ENCODE data around the gene LDAH. TPM values are rescaled to one million over a fixed set of nuclear protein-coding genes. Genes with fewer than 3 reads are reported as not detected.

Gene LDAH
- polyA plus RNA-seq, 2 of the 4 experiments (the other 2 are of a cell fraction), result 29.6 to 42.4 TPM

DNA sequence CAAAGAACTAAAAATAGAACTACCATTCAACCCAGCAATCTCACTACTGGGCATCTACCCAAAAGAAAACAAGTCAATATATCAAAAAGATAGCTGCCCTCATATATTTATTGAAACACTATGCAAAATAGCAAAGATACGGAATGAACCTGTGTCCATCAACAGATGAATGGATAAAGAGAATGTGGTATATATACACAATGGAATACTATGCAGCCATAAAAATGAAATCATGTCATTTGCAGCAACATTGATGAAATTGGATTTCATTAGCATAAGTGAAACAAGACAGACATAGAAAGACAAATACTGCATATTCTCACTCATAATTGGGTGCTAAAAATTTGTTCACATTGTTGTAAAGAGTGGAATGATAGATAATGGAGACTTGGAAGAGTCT is 16.2 kb upstream of the LDAH start:
- no peak for FAIRE-seq
- 0% methylated on average over 1 of the region's 1 CpG for WGBS (ENCODE audit: missing lambda C conversion rate)
- Histone ChIP-seq H3K9me3 (no peaks in the 10 kb centered on the region), H3K4me1 (no peaks in the 10 kb centered on the region), H3K4me3 (no peak overlapping the region), H3K27ac (no peak overlapping the region), H3K4me2 (no peak overlapping the region)
- ChIA-PET POLR2A (no interaction called here), CTCF (no interaction called here)
- no peak for ATAC-seq
- DNase-seq (ENCODE audit: low read depth in 1 of 2, low spot score in 1 of 2), result no peak
- TF ChIP-seq CHD4 (IDR thresholded peaks at IDR 0.05; ENCODE audit: borderline replicate concordance) (no peak), EHMT2 (IDR thresholded peaks at IDR 0.05; ENCODE audit: low read depth) (no peak), POLR2AphosphoS2 (conservative IDR thresholded peaks at IDR 0.05; ENCODE audit: low read length) (no peak), ESRRA (IDR thresholded peaks at IDR 0.05; ENCODE audit: borderline replicate concordance, low read length) (no peak), ZNF302 (CRISPR knock-in tag; IDR thresholded peaks at IDR 0.05) (no peak), EHF (CRISPR knock-in tag; IDR thresholded peaks at IDR 0.05) (no peak), ZSCAN20 (CRISPR knock-in tag; IDR thresholded peaks at IDR 0.05) (no peak), SREBF2 (IDR thresholded peaks at IDR 0.05) (no peak), FOSL2 (IDR thresholded peaks at IDR 0.05) (no peak), FOSL2 (CRISPR knock-in tag; IDR thresholded peaks at IDR 0.05) (no peak), HOXB5 (CRISPR knock-in tag; IDR thresholded peaks at IDR 0.05) (no peak), POLR2A (IDR thresholded peaks at IDR 0.05; ENCODE audit: low read length) (no peak)
- TF ChIP-seq, protein P1, sequence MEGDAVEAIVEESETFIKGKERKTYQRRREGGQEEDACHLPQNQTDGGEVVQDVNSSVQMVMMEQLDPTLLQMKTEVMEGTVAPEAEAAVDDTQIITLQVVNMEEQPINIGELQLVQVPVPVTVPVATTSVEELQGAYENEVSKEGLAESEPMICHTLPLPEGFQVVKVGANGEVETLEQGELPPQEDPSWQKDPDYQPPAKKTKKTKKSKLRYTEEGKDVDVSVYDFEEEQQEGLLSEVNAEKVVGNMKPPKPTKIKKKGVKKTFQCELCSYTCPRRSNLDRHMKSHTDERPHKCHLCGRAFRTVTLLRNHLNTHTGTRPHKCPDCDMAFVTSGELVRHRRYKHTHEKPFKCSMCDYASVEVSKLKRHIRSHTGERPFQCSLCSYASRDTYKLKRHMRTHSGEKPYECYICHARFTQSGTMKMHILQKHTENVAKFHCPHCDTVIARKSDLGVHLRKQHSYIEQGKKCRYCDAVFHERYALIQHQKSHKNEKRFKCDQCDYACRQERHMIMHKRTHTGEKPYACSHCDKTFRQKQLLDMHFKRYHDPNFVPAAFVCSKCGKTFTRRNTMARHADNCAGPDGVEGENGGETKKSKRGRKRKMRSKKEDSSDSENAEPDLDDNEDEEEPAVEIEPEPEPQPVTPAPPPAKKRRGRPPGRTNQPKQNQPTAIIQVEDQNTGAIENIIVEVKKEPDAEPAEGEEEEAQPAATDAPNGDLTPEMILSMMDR (IDR thresholded peaks at IDR 0.05), result no peak
- TF ChIP-seq, protein P2, sequence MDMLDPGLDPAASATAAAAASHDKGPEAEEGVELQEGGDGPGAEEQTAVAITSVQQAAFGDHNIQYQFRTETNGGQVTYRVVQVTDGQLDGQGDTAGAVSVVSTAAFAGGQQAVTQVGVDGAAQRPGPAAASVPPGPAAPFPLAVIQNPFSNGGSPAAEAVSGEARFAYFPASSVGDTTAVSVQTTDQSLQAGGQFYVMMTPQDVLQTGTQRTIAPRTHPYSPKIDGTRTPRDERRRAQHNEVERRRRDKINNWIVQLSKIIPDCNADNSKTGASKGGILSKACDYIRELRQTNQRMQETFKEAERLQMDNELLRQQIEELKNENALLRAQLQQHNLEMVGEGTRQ (IDR thresholded peaks at IDR 0.05), result no peak
- TF ChIP-seq, protein P3, sequence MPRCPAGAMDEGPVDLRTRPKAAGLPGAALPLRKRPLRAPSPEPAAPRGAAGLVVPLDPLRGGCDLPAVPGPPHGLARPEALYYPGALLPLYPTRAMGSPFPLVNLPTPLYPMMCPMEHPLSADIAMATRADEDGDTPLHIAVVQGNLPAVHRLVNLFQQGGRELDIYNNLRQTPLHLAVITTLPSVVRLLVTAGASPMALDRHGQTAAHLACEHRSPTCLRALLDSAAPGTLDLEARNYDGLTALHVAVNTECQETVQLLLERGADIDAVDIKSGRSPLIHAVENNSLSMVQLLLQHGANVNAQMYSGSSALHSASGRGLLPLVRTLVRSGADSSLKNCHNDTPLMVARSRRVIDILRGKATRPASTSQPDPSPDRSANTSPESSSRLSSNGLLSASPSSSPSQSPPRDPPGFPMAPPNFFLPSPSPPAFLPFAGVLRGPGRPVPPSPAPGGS (IDR thresholded peaks at IDR 0.05), result no peak
- TF ChIP-seq, protein P4, sequence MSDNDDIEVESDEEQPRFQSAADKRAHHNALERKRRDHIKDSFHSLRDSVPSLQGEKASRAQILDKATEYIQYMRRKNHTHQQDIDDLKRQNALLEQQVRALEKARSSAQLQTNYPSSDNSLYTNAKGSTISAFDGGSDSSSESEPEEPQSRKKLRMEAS (IDR thresholded peaks at IDR 0.05), result no peak
- TF ChIP-seq, protein P5, sequence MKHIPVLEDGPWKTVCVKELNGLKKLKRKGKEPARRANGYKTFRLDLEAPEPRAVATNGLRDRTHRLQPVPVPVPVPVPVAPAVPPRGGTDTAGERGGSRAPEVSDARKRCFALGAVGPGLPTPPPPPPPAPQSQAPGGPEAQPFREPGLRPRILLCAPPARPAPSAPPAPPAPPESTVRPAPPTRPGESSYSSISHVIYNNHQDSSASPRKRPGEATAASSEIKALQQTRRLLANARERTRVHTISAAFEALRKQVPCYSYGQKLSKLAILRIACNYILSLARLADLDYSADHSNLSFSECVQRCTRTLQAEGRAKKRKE (CRISPR knock-in tag; IDR thresholded peaks at IDR 0.05; ENCODE audit: low read depth), result no peak
- TF ChIP-seq, protein P6, sequence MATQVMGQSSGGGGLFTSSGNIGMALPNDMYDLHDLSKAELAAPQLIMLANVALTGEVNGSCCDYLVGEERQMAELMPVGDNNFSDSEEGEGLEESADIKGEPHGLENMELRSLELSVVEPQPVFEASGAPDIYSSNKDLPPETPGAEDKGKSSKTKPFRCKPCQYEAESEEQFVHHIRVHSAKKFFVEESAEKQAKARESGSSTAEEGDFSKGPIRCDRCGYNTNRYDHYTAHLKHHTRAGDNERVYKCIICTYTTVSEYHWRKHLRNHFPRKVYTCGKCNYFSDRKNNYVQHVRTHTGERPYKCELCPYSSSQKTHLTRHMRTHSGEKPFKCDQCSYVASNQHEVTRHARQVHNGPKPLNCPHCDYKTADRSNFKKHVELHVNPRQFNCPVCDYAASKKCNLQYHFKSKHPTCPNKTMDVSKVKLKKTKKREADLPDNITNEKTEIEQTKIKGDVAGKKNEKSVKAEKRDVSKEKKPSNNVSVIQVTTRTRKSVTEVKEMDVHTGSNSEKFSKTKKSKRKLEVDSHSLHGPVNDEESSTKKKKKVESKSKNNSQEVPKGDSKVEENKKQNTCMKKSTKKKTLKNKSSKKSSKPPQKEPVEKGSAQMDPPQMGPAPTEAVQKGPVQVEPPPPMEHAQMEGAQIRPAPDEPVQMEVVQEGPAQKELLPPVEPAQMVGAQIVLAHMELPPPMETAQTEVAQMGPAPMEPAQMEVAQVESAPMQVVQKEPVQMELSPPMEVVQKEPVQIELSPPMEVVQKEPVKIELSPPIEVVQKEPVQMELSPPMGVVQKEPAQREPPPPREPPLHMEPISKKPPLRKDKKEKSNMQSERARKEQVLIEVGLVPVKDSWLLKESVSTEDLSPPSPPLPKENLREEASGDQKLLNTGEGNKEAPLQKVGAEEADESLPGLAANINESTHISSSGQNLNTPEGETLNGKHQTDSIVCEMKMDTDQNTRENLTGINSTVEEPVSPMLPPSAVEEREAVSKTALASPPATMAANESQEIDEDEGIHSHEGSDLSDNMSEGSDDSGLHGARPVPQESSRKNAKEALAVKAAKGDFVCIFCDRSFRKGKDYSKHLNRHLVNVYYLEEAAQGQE (IDR thresholded peaks at IDR 0.05), result no peak

DNA sequence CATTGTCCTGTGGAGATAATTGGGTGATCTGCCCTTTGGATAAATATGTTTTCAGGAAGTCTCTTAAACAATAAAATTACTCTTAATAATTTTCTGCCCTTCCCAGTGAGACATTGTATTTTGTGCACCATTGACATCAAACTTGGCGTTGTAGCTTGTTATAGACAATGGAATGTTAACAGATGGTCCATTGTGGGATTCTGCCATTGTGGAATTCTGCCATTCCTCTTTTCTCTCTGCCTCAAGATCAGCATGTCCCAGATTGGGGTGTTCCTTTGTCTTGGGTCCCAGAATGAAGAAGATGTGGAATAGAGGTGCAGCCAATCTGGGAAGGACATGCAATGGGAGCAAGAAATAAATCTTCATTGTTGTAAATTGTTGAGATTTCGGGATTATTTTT is 15.1 kb upstream of the LDAH start:
- ChIA-PET POLR2A (no interaction called here), CTCF (interaction anchor here (0.6 kb wide), 1 partner anchor 1410 kb away, joined by 3 read pairs; no protein-coding TSS in a partner anchor)
- no peak for ATAC-seq
- no peak for TF ChIP-seq CBX8 (IDR thresholded peaks at IDR 0.05)
- TF ChIP-seq ZNF302 (CRISPR knock-in tag; IDR thresholded peaks at IDR 0.05), result no peak
- no peak for TF ChIP-seq FOXS1 (CRISPR knock-in tag; IDR thresholded peaks at IDR 0.05)
- no peak for TF ChIP-seq EHF (CRISPR knock-in tag; IDR thresholded peaks at IDR 0.05)
- TF ChIP-seq POLR2A (IDR thresholded peaks at IDR 0.05; ENCODE audit: low read length), result no peak
- no peak for TF ChIP-seq CBX2 (IDR thresholded peaks at IDR 0.05; ENCODE audit: borderline replicate concordance, low read depth)
- no peak for TF ChIP-seq NR3C1 (IDR thresholded peaks at IDR 0.05)
- TF ChIP-seq RAD21 (conservative IDR thresholded peaks at IDR 0.05 in 1 of 2, IDR thresholded peaks at IDR 0.05 in 1 of 2), result no peak
- no peak for TF ChIP-seq GATA3 (IDR thresholded peaks at IDR 0.05; ENCODE audit: borderline replicate concordance)
- TF ChIP-seq ZC3H11A (IDR thresholded peaks at IDR 0.05), result no peak
- no peak for TF ChIP-seq TFCP2L1 (CRISPR knock-in tag; IDR thresholded peaks at IDR 0.05)
- no peak for TF ChIP-seq ESRRA (IDR thresholded peaks at IDR 0.05; ENCODE audit: borderline replicate concordance, low read length)
- no peak for TF ChIP-seq RNF2 (IDR thresholded peaks at IDR 0.05; ENCODE audit: borderline replicate concordance, low read depth)
- TF ChIP-seq HOXA7 (CRISPR knock-in tag; IDR thresholded peaks at IDR 0.05), result no peak
- TF ChIP-seq, protein P7, sequence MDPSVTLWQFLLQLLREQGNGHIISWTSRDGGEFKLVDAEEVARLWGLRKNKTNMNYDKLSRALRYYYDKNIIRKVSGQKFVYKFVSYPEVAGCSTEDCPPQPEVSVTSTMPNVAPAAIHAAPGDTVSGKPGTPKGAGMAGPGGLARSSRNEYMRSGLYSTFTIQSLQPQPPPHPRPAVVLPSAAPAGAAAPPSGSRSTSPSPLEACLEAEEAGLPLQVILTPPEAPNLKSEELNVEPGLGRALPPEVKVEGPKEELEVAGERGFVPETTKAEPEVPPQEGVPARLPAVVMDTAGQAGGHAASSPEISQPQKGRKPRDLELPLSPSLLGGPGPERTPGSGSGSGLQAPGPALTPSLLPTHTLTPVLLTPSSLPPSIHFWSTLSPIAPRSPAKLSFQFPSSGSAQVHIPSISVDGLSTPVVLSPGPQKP (IDR thresholded peaks at IDR 0.05; ENCODE audit: low read depth, low read length), result no peak
- no peak for TF ChIP-seq CEBPB (IDR thresholded peaks at IDR 0.05)

More for the DNA sequence above, 15.1 kb upstream of the LDAH start:
- Histone ChIP-seq H3K4me3 (no peak overlapping the region), H3K4me2 (no peak overlapping the region), H3K4me1 (no peaks in the 10 kb centered on the region), H3K9me3 (no peaks in the 10 kb centered on the region), H3K27ac (no peak overlapping the region)
- DNase-seq (ENCODE audit: low read depth in 1 of 2, low spot score in 1 of 2) (no peak), FAIRE-seq (no peak)
- WGBS (ENCODE audit: missing lambda C conversion rate), result 6% methylated on average over 2 of the region's 2 CpGs

Measured in A549 (cell line).